Natural killer cell (primary cell): ENCODE measurements around the gene TIMM13. TPM values are rescaled to one million over a fixed set of nuclear protein-coding genes. Genes with fewer than 3 reads are reported as not detected.
"Not testable (repeated sequence)": the region's sequence is repeated elsewhere in the genome, so short reads cannot be mapped to it uniquely, and the experiment has no call there.

Experiments used
- ATAC-seq, 3 donors: fragments of 150-1000 bp in 2 of 3; fragments of 200-7000 bp in 1 of 3; cut with Tn5 transposase; 1 replicate in 1 of 3; 2 replicates in 2 of 3; pipeline ENCODE4 v1.10.0; 2021; ENCODE audit warnings: mild to moderate bottlenecking in 2 of 3, moderate library complexity in 2 of 3
- DNase-seq, 2 donors: peaks; one replicate each; pipeline versions ENCODE4 v3.0.0 to v3.0.0-alpha.2; 2013 to 2021; ENCODE audit warnings: mixed read lengths in 1 of 2
- H3K27ac ChIP-seq: one replicate; pipeline ENCODE4 v1.5.1; 2013; ENCODE audit warnings: mild to moderate bottlenecking, low read length
- H3K27me3 ChIP-seq: one replicate; pipeline ENCODE4 v1.6.1; 2013; ENCODE audit warnings: low read length; ENCODE audit not compliant: control insufficient read depth, insufficient read depth
- H3K36me3 ChIP-seq: one replicate; pipeline ENCODE4 v1.6.1; 2013; ENCODE audit warnings: low read length; ENCODE audit not compliant: control insufficient read depth, insufficient read depth
- H3K4me1 ChIP-seq: one replicate; pipeline ENCODE4 v1.6.1; 2013; ENCODE audit warnings: low read length; ENCODE audit not compliant: control insufficient read depth, insufficient read depth
- H3K4me3 ChIP-seq: one replicate; pipeline ENCODE4 v1.5.1; 2013; ENCODE audit warnings: low read length
- H3K9me3 ChIP-seq: one replicate; pipeline ENCODE4 v1.6.1; 2013; ENCODE audit warnings: low read length; ENCODE audit not compliant: control insufficient read depth, insufficient read depth
- H3K27ac Mint-ChIP-seq, 2 donors: one replicate each; pipeline ENCODE4 v1.8.0; 2022; ENCODE audit warnings: mild to moderate bottlenecking in 2 of 2, mixed read lengths in 2 of 2, moderate library complexity in 1 of 2
- H3K27me3 Mint-ChIP-seq, 2 donors: one replicate each; pipeline ENCODE4 v1.8.0; 2022; ENCODE audit warnings: low read depth in 2 of 2, mixed read lengths in 2 of 2
- H3K36me3 Mint-ChIP-seq: one replicate; pipeline ENCODE4 v1.8.0; 2022; ENCODE audit warnings: mixed read lengths
- H3K4me1 Mint-ChIP-seq, 2 donors: one replicate each; pipeline ENCODE4 v1.8.0; 2022; ENCODE audit warnings: mixed read lengths in 2 of 2
- H3K4me3 Mint-ChIP-seq: one replicate; pipeline ENCODE4 v1.8.0; 2022; ENCODE audit warnings: mild to moderate bottlenecking, moderate library complexity, mixed read lengths
- H3K9me3 Mint-ChIP-seq, 2 donors: one replicate each; pipeline ENCODE4 v1.8.0; 2022; ENCODE audit warnings: mixed read lengths in 2 of 2
- CTCF ChIP-seq: fragments of 200-600 bp; IDR thresholded peaks from one replicate; pipeline ENCODE4 v1.8.0; 2022; ENCODE audit warnings: antibody characterized with exemption
- WGBS: methylation state at CpG from one replicate; pipeline ENCODE4 v1.1.7; 2013; ENCODE audit warnings: missing lambda C conversion rate; ENCODE audit not compliant: insufficient coverage; 5-methylcytosine and 5-hydroxymethylcytosine counted together
- intact Hi-C: fragments of 100-400 bp; cut with micrococcal nuclease; formaldehyde crosslinking; loops from one replicate; pipeline ENCODE4 v1.14.2; 2022
- total RNA-seq, 4 donors: library from RNA; stranded (reverse); fragments of 120-200 nt in 1 of 4; gene quantifications; one replicate each; pipeline versions ENCODE4 v1.2.3 to v1.2.4, GENCODE V29; 2013 to 2022

TIMM13 gene
- total RNA-seq, 3 donors from 2014 or later (not counting 1 experiment from before 2014, with no cell fraction given), result 24.7 to 30.4 (median 25.1) TPM

- no peaks in the 10 kb centered on the region for H3K4me1 ChIP-seq
- TF ChIP-seq CTCF, result no peak
- Mint-ChIP-seq H3K9me3 (no peaks in the 10 kb centered on the region), H3K36me3 (no peaks in the 10 kb centered on the region), H3K4me1 (no peaks in the 10 kb centered on the region), H3K27ac (no peak overlapping the region), H3K4me3 (no peak overlapping the region), H3K27me3 (no peaks in the 10 kb centered on the region)
- 93% methylated on average over 7 of the region's 7 CpGs for WGBS
- H3K4me3 ChIP-seq, result no peak overlapping the region
- H3K36me3 ChIP-seq, result no peaks in the 10 kb centered on the region
- H3K27ac ChIP-seq, result no peak overlapping the region
- intact Hi-C loops, result no loop called here
- no peak for DNase-seq
- no peaks in the 10 kb centered on the region for H3K9me3 ChIP-seq
- no peak for ATAC-seq
- no peaks in the 10 kb centered on the region for H3K27me3 ChIP-seq
These were observed 7.6 kb downstream of the TIMM13 start for GRCh38 chr19:2419754-2420153.

- Mint-ChIP-seq H3K36me3 (no peaks in the 10 kb centered on the region), H3K9me3 (no peaks in the 10 kb centered on the region), H3K27ac (no peak overlapping the region), H3K4me3 (no peak overlapping the region), H3K4me1 (no peaks in the 10 kb centered on the region), H3K27me3 (no peaks in the 10 kb centered on the region)
- no peak for TF ChIP-seq CTCF
- DNase-seq, result no peak
- no peak overlapping the region for H3K4me3 ChIP-seq
- H3K9me3 ChIP-seq, result no peaks in the 10 kb centered on the region
- no peak overlapping the region for H3K27ac ChIP-seq
- 90% methylated on average over 13 of the region's 13 CpGs for WGBS
- intact Hi-C loops, result no loop called here
- ATAC-seq, result no peak
- H3K4me1 ChIP-seq, result no peaks in the 10 kb centered on the region
- H3K36me3 ChIP-seq, result no peaks in the 10 kb centered on the region
- H3K27me3 ChIP-seq, result no peaks in the 10 kb centered on the region
These were observed 9.4 kb downstream of the TIMM13 start for GRCh38 chr19:2417881-2418406.

- WGBS, result over 99% methylated on average over 7 of the region's 8 CpGs
- H3K4me1 Mint-ChIP-seq, H3K27me3 Mint-ChIP-seq, H3K27me3 ChIP-seq, H3K27ac Mint-ChIP-seq, H3K9me3 ChIP-seq, H3K4me3 ChIP-seq, ATAC-seq, H3K4me1 ChIP-seq, H3K4me3 Mint-ChIP-seq, intact Hi-C loops, DNase-seq, H3K36me3 Mint-ChIP-seq, H3K9me3 Mint-ChIP-seq, H3K36me3 ChIP-seq, H3K27ac ChIP-seq: not testable (repeated sequence)
These were observed 9.9 kb downstream of the TIMM13 start for GRCh38 chr19:2417436-2417835.

- Histone ChIP-seq H3K9me3 (no peaks in the 10 kb centered on the region), H3K27ac (no peak overlapping the region), H3K4me3 (no peak overlapping the region), H3K4me1 (no peaks in the 10 kb centered on the region), H3K27me3 (no peaks in the 10 kb centered on the region), H3K36me3 (no peaks in the 10 kb centered on the region)
- ATAC-seq, result no peak
- no peaks in the 10 kb centered on the region for H3K4me1 Mint-ChIP-seq
- DNase-seq, result no peak
- no peak overlapping the region for H3K27ac Mint-ChIP-seq
- H3K36me3 Mint-ChIP-seq, result no peaks in the 10 kb centered on the region
- intact Hi-C loops, result no loop called here
- WGBS, result 93% methylated on average over 19 of the region's 19 CpGs
- no peaks in the 10 kb centered on the region for H3K27me3 Mint-ChIP-seq
- H3K9me3 Mint-ChIP-seq, result no peaks in the 10 kb centered on the region
- TF ChIP-seq CTCF, result no peak
- no peak overlapping the region for H3K4me3 Mint-ChIP-seq
These were observed 10.9 kb downstream of the TIMM13 start for GRCh38 chr19:2416321-2417097.
